Astrocyte (in vitro differentiated cells and primary cell): Measurements from ENCODE around the gene GTF2F2. TPM values are rescaled to one million over a fixed set of nuclear protein-coding genes. Genes with fewer than 3 reads are reported as not detected.
"Not testable (repeated sequence)": the region's sequence is repeated elsewhere in the genome, so short reads cannot be mapped to it uniquely, and the experiment has no call there.

Experiments
- DNase-seq: peaks from one replicate; pipeline ENCODE4 v3.0.0-alpha.2; 2010; ENCODE audit warnings: low read depth
- FAIRE-seq: peaks from 2 replicates; lab custom pipeline; 2011; peaks lifted over from hg19 to GRCh38; lab: Jason Lieb, UNC
- H2AFZ ChIP-seq: 2 replicates; pipeline ENCODE4 v1.6.0; 2012; ENCODE audit warnings: low read depth, low read length, inconsistent platforms
- H3K27ac ChIP-seq: 2 replicates; pipeline ENCODE4 v1.5.1; 2011; ENCODE audit warnings: low read depth, low read length, inconsistent platforms
- H3K27me3 ChIP-seq: 2 replicates; pipeline ENCODE4 v1.6.0; 2011; ENCODE audit warnings: low read length, inconsistent platforms; ENCODE audit not compliant: insufficient read depth
- H3K36me3 ChIP-seq: 2 replicates; pipeline ENCODE4 v1.5.1; 2011; ENCODE audit warnings: low read length, inconsistent platforms; ENCODE audit not compliant: insufficient read depth
- H3K4me1 ChIP-seq: 2 replicates; pipeline ENCODE4 v1.5.1; 2011; ENCODE audit warnings: low read length, inconsistent platforms; ENCODE audit not compliant: insufficient read depth
- H3K4me2 ChIP-seq: 2 replicates; pipeline ENCODE4 v1.6.0; 2012; ENCODE audit warnings: low read length, inconsistent platforms
- H3K4me3 ChIP-seq: 2 replicates; pipeline ENCODE4 v1.5.1; 2011; ENCODE audit warnings: low read depth, mild to moderate bottlenecking, low read length, inconsistent platforms; ENCODE audit not compliant: insufficient read depth
- H3K79me2 ChIP-seq: 2 replicates; pipeline ENCODE4 v1.6.0; 2012; ENCODE audit warnings: mild to moderate bottlenecking, low read length, inconsistent platforms; ENCODE audit not compliant: insufficient read depth
- H3K9ac ChIP-seq: 2 replicates; pipeline ENCODE4 v1.6.0; 2012; ENCODE audit warnings: mild to moderate bottlenecking, low read length, inconsistent platforms
- H3K9me3 ChIP-seq: 2 replicates; pipeline ENCODE4 v1.5.1; 2012; ENCODE audit warnings: low read depth, mild to moderate bottlenecking, low read length, inconsistent platforms; ENCODE audit not compliant: insufficient read depth
- H4K20me1 ChIP-seq: 2 replicates; pipeline ENCODE4 v1.6.0; 2012; ENCODE audit warnings: low read length, inconsistent platforms; ENCODE audit not compliant: insufficient read depth
- H3K27ac Mint-ChIP-seq: one replicate; pipeline ENCODE4 v1.8.0; 2021; ENCODE audit warnings: mild to moderate bottlenecking, mixed read lengths; ENCODE audit not compliant: unreplicated experiment
- H3K27me3 Mint-ChIP-seq: one replicate; pipeline ENCODE4 v1.8.0; 2021; ENCODE audit warnings: low read depth, mixed read lengths; ENCODE audit not compliant: unreplicated experiment
- H3K36me3 Mint-ChIP-seq: one replicate; pipeline ENCODE4 v1.8.0; 2021; ENCODE audit warnings: low read depth, mixed read lengths; ENCODE audit not compliant: unreplicated experiment
- H3K4me1 Mint-ChIP-seq: one replicate; pipeline ENCODE4 v1.8.0; 2021; ENCODE audit warnings: low read depth, mixed read lengths; ENCODE audit not compliant: unreplicated experiment
- H3K4me3 Mint-ChIP-seq: one replicate; pipeline ENCODE4 v1.8.0; 2021; ENCODE audit warnings: mild to moderate bottlenecking, moderate library complexity, mixed read lengths; ENCODE audit not compliant: unreplicated experiment
- H3K9me3 Mint-ChIP-seq: one replicate; pipeline ENCODE4 v1.8.0; 2021; ENCODE audit warnings: mild to moderate bottlenecking, mixed read lengths; ENCODE audit not compliant: unreplicated experiment
- EZH2 ChIP-seq: IDR thresholded peaks from 2 replicates; pipeline ENCODE4 v1.6.1; 2012; ENCODE audit warnings: mild to moderate bottlenecking, low read length, inconsistent platforms; ENCODE audit not compliant: insufficient read depth
- total RNA-seq: library from RNA; stranded (reverse); gene quantifications from 2 replicates; pipeline ENCODE4 v1.2.1, GENCODE V29; 2021
- TF ChIP-seq, protein P1 (sequence below): IDR thresholded peaks from 2 replicates; pipeline ENCODE4 v1.5.1; 2011; ENCODE audit warnings: low read depth, mild to moderate bottlenecking, inconsistent platforms, low read length, moderate library complexity; ENCODE audit not compliant: insufficient read depth

GTF2F2 gene
- total RNA-seq, 1 donor from 2014 or later, result 27.8 TPM

DNA sequence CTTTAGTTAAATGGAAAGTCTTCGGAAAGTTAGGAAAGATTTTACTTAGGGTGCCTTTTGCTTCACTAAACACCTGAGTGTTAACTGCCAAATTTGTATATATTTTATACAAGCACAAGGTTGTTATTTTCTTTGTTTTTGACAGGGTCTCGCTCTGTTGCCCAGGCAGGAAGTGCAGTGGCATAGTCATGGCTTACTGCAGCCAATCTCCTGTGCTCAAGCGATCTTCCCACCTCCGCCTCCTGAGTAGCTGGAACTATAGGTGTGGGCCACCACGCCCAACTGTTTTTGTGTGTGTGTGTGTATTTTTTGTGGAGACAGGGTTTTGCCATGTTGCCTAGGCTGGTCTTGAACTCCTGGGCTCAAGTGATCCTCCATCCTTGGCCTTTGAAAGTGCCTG lies 64.4 kb downstream of the GTF2F2 start:
- Histone ChIP-seq H3K9me3 (no peaks in the 10 kb centered on the region), H3K27ac (no peak overlapping the region), H3K79me2 (peaks cover 41% of the 10 kb centered on the region), H4K20me1 (no peaks in the 10 kb centered on the region), H3K4me3 (no peak overlapping the region), H3K36me3 (no peaks in the 10 kb centered on the region), H3K9ac (no peak overlapping the region), H3K4me1 (peaks cover 12% of the 10 kb centered on the region), H2AFZ (no peak overlapping the region), H3K4me2 (no peak overlapping the region), H3K27me3 (no peaks in the 10 kb centered on the region)
- no peak for TF ChIP-seq EZH2
- TF ChIP-seq, protein P1, sequence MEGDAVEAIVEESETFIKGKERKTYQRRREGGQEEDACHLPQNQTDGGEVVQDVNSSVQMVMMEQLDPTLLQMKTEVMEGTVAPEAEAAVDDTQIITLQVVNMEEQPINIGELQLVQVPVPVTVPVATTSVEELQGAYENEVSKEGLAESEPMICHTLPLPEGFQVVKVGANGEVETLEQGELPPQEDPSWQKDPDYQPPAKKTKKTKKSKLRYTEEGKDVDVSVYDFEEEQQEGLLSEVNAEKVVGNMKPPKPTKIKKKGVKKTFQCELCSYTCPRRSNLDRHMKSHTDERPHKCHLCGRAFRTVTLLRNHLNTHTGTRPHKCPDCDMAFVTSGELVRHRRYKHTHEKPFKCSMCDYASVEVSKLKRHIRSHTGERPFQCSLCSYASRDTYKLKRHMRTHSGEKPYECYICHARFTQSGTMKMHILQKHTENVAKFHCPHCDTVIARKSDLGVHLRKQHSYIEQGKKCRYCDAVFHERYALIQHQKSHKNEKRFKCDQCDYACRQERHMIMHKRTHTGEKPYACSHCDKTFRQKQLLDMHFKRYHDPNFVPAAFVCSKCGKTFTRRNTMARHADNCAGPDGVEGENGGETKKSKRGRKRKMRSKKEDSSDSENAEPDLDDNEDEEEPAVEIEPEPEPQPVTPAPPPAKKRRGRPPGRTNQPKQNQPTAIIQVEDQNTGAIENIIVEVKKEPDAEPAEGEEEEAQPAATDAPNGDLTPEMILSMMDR, result no peak
- H3K27ac Mint-ChIP-seq, result no peak overlapping the region
- H3K27me3 Mint-ChIP-seq, result no peaks in the 10 kb centered on the region
- FAIRE-seq (no peak), DNase-seq (no peak)
- peaks cover 15% of the 10 kb centered on the region for H3K36me3 Mint-ChIP-seq
- H3K4me3 Mint-ChIP-seq, result no peak overlapping the region
- H3K9me3 Mint-ChIP-seq, result no peaks in the 10 kb centered on the region
- peaks cover 16% of the 10 kb centered on the region for H3K4me1 Mint-ChIP-seq

DNA sequence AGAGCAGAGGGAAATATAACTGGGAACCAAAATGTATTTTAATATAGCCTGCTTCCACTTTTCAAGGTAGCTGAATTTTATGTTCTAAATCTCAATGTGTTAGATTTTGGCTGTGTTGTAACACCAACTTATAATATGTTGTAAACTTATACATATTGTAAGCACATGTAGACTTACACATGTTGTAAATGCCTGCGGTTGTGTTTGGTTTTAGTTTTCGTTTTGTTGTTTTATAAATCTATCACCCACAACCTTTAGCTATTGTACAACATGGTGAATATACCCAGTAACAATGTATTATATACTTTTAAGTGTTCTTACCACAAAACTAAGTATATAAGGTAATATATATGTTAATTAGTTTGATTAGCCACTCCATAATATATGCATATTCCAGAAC lies 65.0 kb downstream of the GTF2F2 start:
- DNase-seq, result no peak
- H3K36me3 ChIP-seq, result no peaks in the 10 kb centered on the region
- no peak overlapping the region for H3K9ac ChIP-seq
- H3K27ac ChIP-seq, result no peak overlapping the region
- no peak overlapping the region for H3K4me2 ChIP-seq
- Mint-ChIP-seq H3K4me3 (no peak overlapping the region), H3K27ac (no peak overlapping the region), H3K9me3 (no peaks in the 10 kb centered on the region), H3K36me3 (peaks cover 15% of the 10 kb centered on the region), H3K4me1 (peaks cover 16% of the 10 kb centered on the region), H3K27me3 (no peaks in the 10 kb centered on the region)
- H3K9me3 ChIP-seq, result no peaks in the 10 kb centered on the region
- H2AFZ ChIP-seq, result no peak overlapping the region
- no peak for FAIRE-seq
- H4K20me1 ChIP-seq, result no peaks in the 10 kb centered on the region
- no peak overlapping the region for H3K4me3 ChIP-seq
- H3K79me2 ChIP-seq, result peaks cover 38% of the 10 kb centered on the region
- TF ChIP-seq, protein P1, result no peak
- no peak for TF ChIP-seq EZH2
- peaks cover 6% of the 10 kb centered on the region for H3K4me1 ChIP-seq
- H3K27me3 ChIP-seq, result no peaks in the 10 kb centered on the region

DNA sequence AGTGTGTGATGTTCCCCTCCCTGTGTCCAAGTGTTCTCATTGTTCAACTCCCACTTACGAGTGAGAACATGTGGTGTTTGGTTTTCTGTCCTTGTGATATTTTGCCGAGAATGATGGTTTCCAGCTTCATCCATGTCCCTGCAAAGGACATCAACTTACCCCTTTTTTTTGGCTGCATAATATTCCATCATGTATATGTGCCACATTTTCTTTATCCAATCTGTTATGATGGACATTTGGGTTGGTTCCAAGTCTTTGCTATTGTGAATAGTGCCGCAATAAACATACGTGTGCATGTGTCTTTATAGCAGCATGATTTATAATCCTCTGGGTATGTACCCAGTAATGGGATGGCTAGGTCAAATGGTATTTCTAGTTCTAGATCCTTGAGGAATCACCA lies 68.8 kb downstream of the GTF2F2 start:
- H3K27ac ChIP-seq, H2AFZ ChIP-seq, H3K36me3 ChIP-seq, H3K27me3 Mint-ChIP-seq, H3K4me3 ChIP-seq, H3K4me2 ChIP-seq, H3K27me3 ChIP-seq, H3K4me1 ChIP-seq, H3K9ac ChIP-seq, DNase-seq, FAIRE-seq, H4K20me1 ChIP-seq, H3K9me3 Mint-ChIP-seq, H3K4me3 Mint-ChIP-seq, H3K36me3 Mint-ChIP-seq, H3K9me3 ChIP-seq: not testable (repeated sequence)
- H3K27ac Mint-ChIP-seq, result peak overlapping the region; percentile 26
- peaks cover 25% of the 10 kb centered on the region for H3K79me2 ChIP-seq
- H3K4me1 Mint-ChIP-seq, result peaks cover 10% of the 10 kb centered on the region

DNA sequence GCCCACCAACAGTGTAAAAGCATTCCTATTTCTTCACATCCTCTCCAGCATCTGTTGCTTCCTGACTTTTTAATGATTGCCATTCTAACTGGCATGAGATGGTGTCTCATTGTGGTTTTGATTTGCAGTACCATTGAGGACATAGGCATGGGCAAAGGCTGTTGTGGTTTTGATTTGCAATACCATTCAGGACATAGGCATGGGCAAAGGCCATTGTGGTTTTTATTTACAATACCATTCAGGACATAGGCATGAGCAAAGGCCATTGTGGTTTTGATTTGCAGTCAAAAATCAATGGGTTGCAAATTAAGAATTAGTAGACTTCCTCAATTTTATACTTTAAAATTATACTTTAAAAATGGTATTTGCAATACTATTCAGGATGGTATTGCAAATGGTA lies 69.2 kb downstream of the GTF2F2 start:
- not testable (repeated sequence) for H3K9me3 ChIP-seq, H3K27me3 Mint-ChIP-seq, H3K4me3 ChIP-seq, H3K27ac Mint-ChIP-seq, H3K4me1 ChIP-seq, H3K36me3 ChIP-seq, H3K27me3 ChIP-seq, H3K4me3 Mint-ChIP-seq, H3K9ac ChIP-seq, H3K27ac ChIP-seq, H3K9me3 Mint-ChIP-seq, H3K4me2 ChIP-seq, H3K36me3 Mint-ChIP-seq, H4K20me1 ChIP-seq, H2AFZ ChIP-seq
- peaks cover 27% of the 10 kb centered on the region for H3K79me2 ChIP-seq
- DNase-seq (peak; percentile 85), FAIRE-seq (peak; percentile 78)
- H3K4me1 Mint-ChIP-seq, result peaks cover 15% of the 10 kb centered on the region
